IPS-11a (cell line): ENCODE data around the gene FAM217A.

Source experiments
- H3K4me3 ChIP-seq: one replicate; pipeline ENCODE4 v1.5.1; 2013; ENCODE audit warnings: low read depth, low read length, control low read depth

Gene FAM217A

GRCh38 chr6:4088704-4089103 lies 9.8 kb upstream of the FAM217A start:
- no peak overlapping the region for H3K4me3 ChIP-seq

GRCh38 chr6:4085332-4085700 lies 6.4 kb upstream of the FAM217A start:
- no peak overlapping the region for H3K4me3 ChIP-seq

- no peak overlapping the region for H3K4me3 ChIP-seq
These were observed 5.8 kb upstream of the FAM217A start for GRCh38 chr6:4084444-4085331.

GRCh38 chr6:4074478-4075235 lies 4.3 kb downstream of the FAM217A start:
- H3K4me3 ChIP-seq, result no peak overlapping the region

GRCh38 chr6:4071330-4071729 lies 7.6 kb downstream of the FAM217A start:
- no peak overlapping the region for H3K4me3 ChIP-seq

- no peak overlapping the region for H3K4me3 ChIP-seq
These were observed 9.7 kb downstream of the FAM217A start for GRCh38 chr6:4069199-4069598.

- H3K4me3 ChIP-seq, result no peak overlapping the region
These were observed 11.3 kb downstream of the FAM217A start for GRCh38 chr6:4067673-4068072.

GRCh38 chr6:4066029-4066755 lies 12.7 kb downstream of the FAM217A start:
- H3K4me3 ChIP-seq, result no peak overlapping the region

GRCh38 chr6:4059115-4059777 lies 19.7 kb downstream of the FAM217A start:
- no peak overlapping the region for H3K4me3 ChIP-seq

- no peak overlapping the region for H3K4me3 ChIP-seq
These were observed 21.9 kb downstream of the FAM217A start for GRCh38 chr6:4057036-4057435.

GRCh38 chr6:4055420-4056041 lies 23.4 kb downstream of the FAM217A start:
- H3K4me3 ChIP-seq, result no peak overlapping the region

- H3K4me3 ChIP-seq, result no peak overlapping the region
These were observed 29.7 kb downstream of the FAM217A start for GRCh38 chr6:4049246-4049645.

GRCh38 chr6:4041480-4041879 lies 37.5 kb downstream of the FAM217A start:
- no peak overlapping the region for H3K4me3 ChIP-seq

GRCh38 chr6:4039348-4039747 lies 39.6 kb downstream of the FAM217A start:
- no peak overlapping the region for H3K4me3 ChIP-seq

GRCh38 chr6:4036581-4036980 lies 42.4 kb downstream of the FAM217A start:
- H3K4me3 ChIP-seq, result no peak overlapping the region

- H3K4me3 ChIP-seq, result no peak overlapping the region
These were observed 46.5 kb downstream of the FAM217A start for GRCh38 chr6:4032475-4032874.

- H3K4me3 ChIP-seq, result no peak overlapping the region
These were observed 47.5 kb downstream of the FAM217A start for GRCh38 chr6:4031442-4031841.

GRCh38 chr6:4030669-4031068 lies 48.3 kb downstream of the FAM217A start:
- H3K4me3 ChIP-seq, result no peak overlapping the region

GRCh38 chr6:4029687-4030086 lies 49.2 kb downstream of the FAM217A start:
- H3K4me3 ChIP-seq, result no peak overlapping the region

GRCh38 chr6:4028051-4028450 lies 50.9 kb downstream of the FAM217A start:
- no peak overlapping the region for H3K4me3 ChIP-seq

- H3K4me3 ChIP-seq, result no peak overlapping the region
These were observed 53.3 kb downstream of the FAM217A start for GRCh38 chr6:4025681-4026080.
